HepG2 (cell line): ENCODE measurements around the gene ERP44. TPM values are rescaled to one million over a fixed set of nuclear protein-coding genes. Genes with fewer than 3 reads are reported as not detected.

Experiments
- AKNA ChIP-seq: sonication (generic); formaldehyde crosslinking; IDR thresholded peaks from 2 replicates; pipeline ENCODE4 v1.4.0; 2020; ENCODE audit warnings: missing genetic modification reagents, borderline replicate concordance
- MIXL1 ChIP-seq: IDR thresholded peaks from 2 replicates; pipeline ENCODE4 v1.6.1; 2016
- NR2F6 ChIP-seq, 2 experiments: IDR thresholded peaks; 2 replicates each; pipeline ENCODE4 v1.6.1; 2016; ENCODE audit warnings: antibody characterized with exemption in 1 of 2, mild to moderate bottlenecking in 1 of 2
- PPARG ChIP-seq: conservative IDR thresholded peaks from 2 replicates; pipeline ENCODE4 v1.6.1; 2016; ENCODE audit warnings: missing biosample characterization, missing genetic modification reagents
- PRMT3 ChIP-seq: sonication (generic); formaldehyde crosslinking; IDR thresholded peaks from 2 replicates; pipeline ENCODE4 v1.8.1; 2022; ENCODE audit warnings: low read depth, mild to moderate bottlenecking, moderate library complexity, missing genetic modification reagents, borderline replicate concordance
- ZBTB7B ChIP-seq: sonication (generic); formaldehyde crosslinking; IDR thresholded peaks from 2 replicates; pipeline ENCODE4 v1.4.0; 2020; ENCODE audit warnings: missing genetic modification reagents
- ZFP36 ChIP-seq: fragments of 150-350 bp; IDR thresholded peaks from 2 replicates; pipeline ENCODE4 v1.6.1; 2018; ENCODE audit warnings: borderline replicate concordance, low read length, low read depth; ENCODE audit not compliant: partially characterized antibody
- ZNF160 ChIP-seq: sonication (generic); formaldehyde crosslinking; IDR thresholded peaks from 2 replicates; pipeline ENCODE4 v1.8.0; 2022; ENCODE audit warnings: mild to moderate bottlenecking, inconsistent platforms, missing genetic modification reagents
- ZNF607 ChIP-seq: sonication (generic); formaldehyde crosslinking; IDR thresholded peaks from 2 replicates; pipeline ENCODE4 v1.5.1; 2020; ENCODE audit warnings: missing genetic modification reagents, mild to moderate bottlenecking, borderline replicate concordance
- ZNF720 ChIP-seq: sonication (generic); formaldehyde crosslinking; IDR thresholded peaks from 2 replicates; pipeline ENCODE4 v1.4.0; 2020; ENCODE audit warnings: missing genetic modification reagents
- ZNF75D ChIP-seq: sonication (generic); formaldehyde crosslinking; IDR thresholded peaks from 2 replicates; pipeline ENCODE4 v1.8.1; 2023; ENCODE audit warnings: missing genetic modification reagents, mild to moderate bottlenecking, borderline replicate concordance
- ZNF850 ChIP-seq: sonication (generic); formaldehyde crosslinking; conservative IDR thresholded peaks from 2 replicates; pipeline ENCODE4 v1.9.0; 2021; ENCODE audit warnings: mild to moderate bottlenecking, missing genetic modification reagents
- polyA plus RNA-seq, 8 experiments: library from polyadenylated mRNA; depleted of rRNA in 3 of 8; stranded (reverse) in 7 of 8; unstranded in 1 of 8; fragments of >200 nt; fragmentation: Illumina TruSeq in 4 of 8; extraction: Trizol in 4 of 8; gene quantifications; 2 replicates each; pipeline versions ENCODE4 v1.2.1 to v1.2.3, GENCODE V29; 2011 to 2016; ENCODE audit warnings: low read depth in 4 of 8, missing spikeins in 1 of 8, mixed read lengths in 1 of 8; ENCODE audit not compliant: insufficient read depth in 1 of 8
- total RNA-seq, 5 experiments: library from RNA; depleted of rRNA; stranded (reverse); fragments of >200 nt; fragmentation: Illumina TruSeq; extraction: Trizol; gene quantifications; 2 replicates each; pipeline ENCODE4 v1.2.3, GENCODE V29; 2016; ENCODE audit warnings: low read depth in 1 of 5
- TF ChIP-seq, protein P1 (sequence below): sonication (generic); formaldehyde crosslinking; IDR thresholded peaks from 2 replicates; pipeline ENCODE4 v1.4.0; 2020; ENCODE audit warnings: missing genetic modification reagents, mild to moderate bottlenecking, borderline replicate concordance
- TF ChIP-seq, protein P2 (sequence below): sonication (generic); formaldehyde crosslinking; IDR thresholded peaks from 2 replicates; pipeline ENCODE4 v1.5.0; 2020; ENCODE audit warnings: missing genetic modification reagents, mild to moderate bottlenecking, borderline replicate concordance
- TF ChIP-seq, protein P3 (sequence below): sonication (generic); formaldehyde crosslinking; IDR thresholded peaks from 2 replicates; pipeline ENCODE4 v1.5.0; 2020; ENCODE audit warnings: mild to moderate bottlenecking, missing genetic modification reagents
- TF ChIP-seq, protein P4 (sequence below): sonication (generic); formaldehyde crosslinking; IDR thresholded peaks from 2 replicates; pipeline ENCODE4 v1.5.0; 2020; ENCODE audit warnings: missing genetic modification reagents

ERP44 gene
- total and polyA plus RNA-seq, 2 of the 13 experiments (the other 11 are each of a cell fraction or from before 2014, with no cell fraction given), result 8.9 to 13.8 TPM

DNA sequence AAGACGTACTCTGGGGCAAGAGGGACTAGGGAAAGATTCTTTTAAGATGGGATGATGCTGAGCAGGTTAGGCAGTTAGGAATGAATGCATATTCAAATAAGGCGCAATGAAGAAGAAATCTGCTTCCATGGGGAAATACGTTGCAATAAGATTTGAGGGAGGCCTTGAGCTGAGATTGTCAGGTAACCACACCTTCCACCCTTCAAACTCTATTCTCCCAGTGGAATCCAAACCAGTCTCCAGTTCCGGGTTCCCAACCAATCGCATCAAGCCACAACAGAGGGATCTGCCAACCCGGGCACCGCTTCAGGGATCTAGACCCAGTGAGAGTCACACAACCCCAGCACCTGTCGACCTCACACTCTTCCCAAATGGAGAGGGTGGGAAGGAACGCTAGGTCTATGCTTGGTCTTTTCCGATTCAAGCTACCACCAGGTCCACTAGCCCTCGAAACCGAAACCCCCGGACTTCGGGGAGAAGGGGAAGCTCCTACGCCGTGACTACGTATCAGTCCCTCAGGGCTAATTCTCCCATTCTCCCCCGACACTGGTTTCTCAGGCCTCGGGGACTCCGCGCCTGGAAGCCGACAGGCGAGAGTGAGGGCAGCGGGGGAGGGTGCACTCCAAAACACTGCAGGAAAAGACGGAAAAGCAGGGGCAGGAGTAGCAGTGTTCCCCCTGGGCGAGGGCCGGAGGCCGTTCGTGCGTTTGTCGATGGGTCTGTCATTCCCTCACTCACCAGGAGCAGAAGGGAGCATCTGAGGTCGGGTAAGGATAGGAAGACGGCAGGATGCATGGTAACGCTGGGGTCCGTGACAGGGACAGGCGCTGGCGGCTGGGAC, 534 bp downstream of the ERP44 start (continued):
- TF ChIP-seq, protein P1, sequence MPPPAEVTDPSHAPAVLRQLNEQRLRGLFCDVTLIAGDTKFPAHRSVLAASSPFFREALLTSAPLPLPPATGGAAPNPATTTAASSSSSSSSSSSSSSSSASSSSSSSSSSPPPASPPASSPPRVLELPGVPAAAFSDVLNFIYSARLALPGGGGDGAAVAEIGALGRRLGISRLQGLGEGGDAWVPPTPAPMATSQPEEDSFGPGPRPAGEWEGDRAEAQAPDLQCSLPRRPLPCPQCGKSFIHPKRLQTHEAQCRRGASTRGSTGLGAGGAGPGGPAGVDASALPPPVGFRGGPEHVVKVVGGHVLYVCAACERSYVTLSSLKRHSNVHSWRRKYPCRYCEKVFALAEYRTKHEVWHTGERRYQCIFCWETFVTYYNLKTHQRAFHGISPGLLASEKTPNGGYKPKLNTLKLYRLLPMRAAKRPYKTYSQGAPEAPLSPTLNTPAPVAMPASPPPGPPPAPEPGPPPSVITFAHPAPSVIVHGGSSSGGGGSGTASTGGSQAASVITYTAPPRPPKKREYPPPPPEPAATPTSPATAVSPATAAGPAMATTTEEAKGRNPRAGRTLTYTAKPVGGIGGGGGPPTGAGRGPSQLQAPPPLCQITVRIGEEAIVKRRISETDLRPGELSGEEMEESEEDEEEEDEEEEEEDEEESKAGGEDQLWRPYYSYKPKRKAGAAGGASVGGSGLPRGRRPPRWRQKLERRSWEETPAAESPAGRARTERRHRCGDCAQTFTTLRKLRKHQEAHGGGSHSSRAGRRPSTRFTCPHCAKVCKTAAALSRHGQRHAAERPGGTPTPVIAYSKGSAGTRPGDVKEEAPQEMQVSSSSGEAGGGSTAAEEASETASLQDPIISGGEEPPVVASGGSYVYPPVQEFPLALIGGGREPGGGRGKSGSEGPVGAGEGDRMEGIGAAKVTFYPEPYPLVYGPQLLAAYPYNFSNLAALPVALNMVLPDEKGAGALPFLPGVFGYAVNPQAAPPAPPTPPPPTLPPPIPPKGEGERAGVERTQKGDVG, result no peak
- no peak for TF ChIP-seq ZNF160 (CRISPR knock-in tag)
- TF ChIP-seq PPARG (CRISPR knock-in tag), result no peak
- TF ChIP-seq, protein P2, sequence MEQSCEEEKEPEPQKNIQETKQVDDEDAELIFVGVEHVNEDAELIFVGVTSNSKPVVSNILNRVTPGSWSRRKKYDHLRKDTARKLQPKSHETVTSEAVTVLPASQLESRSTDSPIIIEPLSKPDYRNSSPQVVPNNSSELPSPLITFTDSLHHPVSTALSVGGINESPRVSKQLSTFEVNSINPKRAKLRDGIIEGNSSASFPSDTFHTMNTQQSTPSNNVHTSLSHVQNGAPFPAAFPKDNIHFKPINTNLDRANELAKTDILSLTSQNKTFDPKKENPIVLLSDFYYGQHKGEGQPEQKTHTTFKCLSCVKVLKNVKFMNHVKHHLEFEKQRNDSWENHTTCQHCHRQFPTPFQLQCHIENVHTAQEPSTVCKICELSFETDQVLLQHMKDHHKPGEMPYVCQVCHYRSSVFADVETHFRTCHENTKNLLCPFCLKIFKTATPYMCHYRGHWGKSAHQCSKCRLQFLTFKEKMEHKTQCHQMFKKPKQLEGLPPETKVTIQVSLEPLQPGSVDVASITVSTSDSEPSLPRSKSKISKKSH (CRISPR knock-in tag), result no peak
- no peak for TF ChIP-seq ZNF850 (CRISPR knock-in tag)
- TF ChIP-seq ZBTB7B, result no peak
- TF ChIP-seq ZNF75D, result no peak
- TF ChIP-seq MIXL1 (CRISPR knock-in tag), result no peak
- TF ChIP-seq AKNA (CRISPR knock-in tag), result no peak
- no peak for TF ChIP-seq ZFP36
- no peak for TF ChIP-seq NR2F6 (IDR thresholded peaks at IDR 0.05)
- no peak for TF ChIP-seq NR2F6 (CRISPR knock-in tag; IDR thresholded peaks at IDR 0.05)
- TF ChIP-seq, protein P3, sequence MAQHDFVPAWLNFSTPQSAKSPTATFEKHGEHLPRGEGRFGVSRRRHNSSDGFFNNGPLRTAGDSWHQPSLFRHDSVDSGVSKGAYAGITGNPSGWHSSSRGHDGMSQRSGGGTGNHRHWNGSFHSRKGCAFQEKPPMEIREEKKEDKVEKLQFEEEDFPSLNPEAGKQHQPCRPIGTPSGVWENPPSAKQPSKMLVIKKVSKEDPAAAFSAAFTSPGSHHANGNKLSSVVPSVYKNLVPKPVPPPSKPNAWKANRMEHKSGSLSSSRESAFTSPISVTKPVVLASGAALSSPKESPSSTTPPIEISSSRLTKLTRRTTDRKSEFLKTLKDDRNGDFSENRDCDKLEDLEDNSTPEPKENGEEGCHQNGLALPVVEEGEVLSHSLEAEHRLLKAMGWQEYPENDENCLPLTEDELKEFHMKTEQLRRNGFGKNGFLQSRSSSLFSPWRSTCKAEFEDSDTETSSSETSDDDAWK, result no peak
- TF ChIP-seq ZNF607, result 0 out of 2 replicates have a peak, but pooled peaks have one; percentile 56
- TF ChIP-seq, protein P4, sequence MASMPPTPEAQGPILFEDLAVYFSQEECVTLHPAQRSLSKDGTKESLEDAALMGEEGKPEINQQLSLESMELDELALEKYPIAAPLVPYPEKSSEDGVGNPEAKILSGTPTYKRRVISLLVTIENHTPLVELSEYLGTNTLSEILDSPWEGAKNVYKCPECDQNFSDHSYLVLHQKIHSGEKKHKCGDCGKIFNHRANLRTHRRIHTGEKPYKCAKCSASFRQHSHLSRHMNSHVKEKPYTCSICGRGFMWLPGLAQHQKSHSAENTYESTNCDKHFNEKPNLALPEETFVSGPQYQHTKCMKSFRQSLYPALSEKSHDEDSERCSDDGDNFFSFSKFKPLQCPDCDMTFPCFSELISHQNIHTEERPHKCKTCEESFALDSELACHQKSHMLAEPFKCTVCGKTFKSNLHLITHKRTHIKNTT (CRISPR knock-in tag), result no peak
- no peak for TF ChIP-seq PRMT3 (CRISPR knock-in tag)
- no peak for TF ChIP-seq ZNF720 (CRISPR knock-in tag)
